Thyroid gland (tissue), 4 donors: ENCODE results near the gene GRIN2A.

ENCODE experiments used
- CTCF ChIP-seq, 6 experiments: fragments of 200-600 bp in 3 of 6; fragments of 450-650 bp in 3 of 6; sonication (generic) in 3 of 6; IDR thresholded peaks; one replicate each; pipeline ENCODE4 v1.5.1; 2016 to 2019; ENCODE audit warnings: antibody characterized with exemption in 6 of 6, mild to moderate bottlenecking in 2 of 6, inconsistent platforms in 1 of 6, moderate library complexity in 1 of 6
- POLR2A ChIP-seq, 2 donors: fragments of 450-650 bp; IDR thresholded peaks; one replicate each; pipeline ENCODE4 v1.6.1; 2017; ENCODE audit warnings: antibody characterized with exemption in 2 of 2, mild to moderate bottlenecking in 2 of 2, moderate library complexity in 1 of 2

GRCh38 chr16:9773289-9773688 lies 408.9 kb downstream of the GRIN2A start:
- TF ChIP-seq CTCF (IDR thresholded peaks at IDR 0.05) (no peak), POLR2A (IDR thresholded peaks at IDR 0.05) (no peak)
